GM12878 (cell line): ENCODE results near the gene LCMT1. TPM values are rescaled to one million over a fixed set of nuclear protein-coding genes. Genes with fewer than 3 reads are reported as not detected.

Source experiments
- KDM1A ChIP-seq: fragments of 200-600 bp; sonication (generic); IDR thresholded peaks from 2 replicates; pipeline ENCODE4 v1.6.1; 2016; ENCODE audit warnings: borderline replicate concordance
- MXI1 ChIP-seq: fragments of 150-350 bp; IDR thresholded peaks from 2 replicates; pipeline ENCODE4 v1.6.1; 2011; ENCODE audit warnings: low read depth, mild to moderate bottlenecking, inconsistent platforms, low read length, improper control_type of control experiment
- RAD21 ChIP-seq: IDR thresholded peaks from 2 replicates; pipeline ENCODE4 v1.6.1; 2011; ENCODE audit warnings: mild to moderate bottlenecking, low read depth, low read length, moderate library complexity; ENCODE audit not compliant: insufficient read depth
- RUNX3 ChIP-seq: IDR thresholded peaks from 2 replicates; pipeline ENCODE4 v1.6.1; 2012; ENCODE audit warnings: low read length, inconsistent platforms
- SMAD5 ChIP-seq: IDR thresholded peaks from 2 replicates; pipeline ENCODE4 v1.6.1; 2016; ENCODE audit warnings: antibody characterized with exemption, low read depth
- polyA plus RNA-seq, 11 experiments: library from polyadenylated mRNA; depleted of rRNA in 4 of 11; unstranded in 6 of 11; stranded (reverse) in 5 of 11; fragments of >200 nt; fragmentation: Nextera tagmentation in 4 of 11; fragmentation: Illumina TruSeq in 1 of 11; extraction: Ambion mirVana in 4 of 11; extraction: Trizol in 1 of 11; gene quantifications; 1 replicate in 1 of 11; 2 replicates in 10 of 11; pipeline versions ENCODE4 v1.2.1 to v1.2.3, GENCODE V29; 2011 to 2016; ENCODE audit warnings: inconsistent platforms in 2 of 11, missing spikeins in 2 of 11, low read depth in 1 of 11
- total RNA-seq, 4 experiments: library from RNA; depleted of rRNA in 3 of 4; stranded (reverse); fragments of >200 nt in 3 of 4; fragmentation: Illumina TruSeq in 1 of 4; extraction: Trizol in 1 of 4; gene quantifications; 2 replicates each; pipeline versions ENCODE4 v1.2.1 to v1.2.3, GENCODE V29; 2013 to 2021
- TF ChIP-seq, protein P1 (sequence below): fragments of 450-650 bp; IDR thresholded peaks from 2 replicates; pipeline ENCODE4 v1.6.1; 2017; ENCODE audit warnings: mild to moderate bottlenecking
- TF ChIP-seq, protein P2 (sequence below): fragments of 450-650 bp; formaldehyde crosslinking; IDR thresholded peaks from 2 replicates; pipeline ENCODE4 v1.4.0; 2020; ENCODE audit warnings: mild to moderate bottlenecking, moderate library complexity
- TF ChIP-seq, protein P3 (sequence below): fragments of 450-650 bp; IDR thresholded peaks from 2 replicates; pipeline ENCODE4 v1.6.1; 2018; ENCODE audit warnings: borderline replicate concordance, mild to moderate bottlenecking; ENCODE audit not compliant: partially characterized antibody

LCMT1 gene
- total and polyA plus RNA-seq, 10 of the 15 experiments (the other 5 are each of a cell fraction or from before 2014, with no cell fraction given), result 19.7 to 51.2 (median 32.6) TPM

DNA sequence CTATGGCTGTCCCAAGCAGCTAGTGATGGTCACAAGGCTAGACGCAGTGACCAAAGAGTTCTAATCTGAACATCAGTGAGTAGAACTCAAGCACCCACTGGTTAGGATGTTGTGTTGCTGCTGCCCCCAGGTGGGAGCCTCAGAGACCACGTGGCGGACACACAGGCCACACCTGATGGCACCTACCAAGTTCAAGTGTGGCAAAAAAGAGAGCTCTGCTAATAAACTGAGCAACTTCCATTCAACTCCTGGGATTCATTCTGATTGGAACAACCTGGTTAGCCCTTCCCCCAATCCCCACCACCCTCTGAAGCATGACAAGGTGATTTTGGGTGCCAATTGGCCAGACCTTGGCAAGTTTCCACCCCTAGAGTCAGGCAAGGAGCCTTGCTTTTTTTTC, 3.5 kb upstream of the LCMT1 start (continued):
- TF ChIP-seq, protein P1, sequence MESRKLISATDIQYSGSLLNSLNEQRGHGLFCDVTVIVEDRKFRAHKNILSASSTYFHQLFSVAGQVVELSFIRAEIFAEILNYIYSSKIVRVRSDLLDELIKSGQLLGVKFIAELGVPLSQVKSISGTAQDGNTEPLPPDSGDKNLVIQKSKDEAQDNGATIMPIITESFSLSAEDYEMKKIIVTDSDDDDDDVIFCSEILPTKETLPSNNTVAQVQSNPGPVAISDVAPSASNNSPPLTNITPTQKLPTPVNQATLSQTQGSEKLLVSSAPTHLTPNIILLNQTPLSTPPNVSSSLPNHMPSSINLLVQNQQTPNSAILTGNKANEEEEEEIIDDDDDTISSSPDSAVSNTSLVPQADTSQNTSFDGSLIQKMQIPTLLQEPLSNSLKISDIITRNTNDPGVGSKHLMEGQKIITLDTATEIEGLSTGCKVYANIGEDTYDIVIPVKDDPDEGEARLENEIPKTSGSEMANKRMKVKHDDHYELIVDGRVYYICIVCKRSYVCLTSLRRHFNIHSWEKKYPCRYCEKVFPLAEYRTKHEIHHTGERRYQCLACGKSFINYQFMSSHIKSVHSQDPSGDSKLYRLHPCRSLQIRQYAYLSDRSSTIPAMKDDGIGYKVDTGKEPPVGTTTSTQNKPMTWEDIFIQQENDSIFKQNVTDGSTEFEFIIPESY, result 0 out of 2 replicates have a peak, but pooled peaks have one; percentile 32
- TF ChIP-seq SMAD5, result no peak
- TF ChIP-seq, protein P2, sequence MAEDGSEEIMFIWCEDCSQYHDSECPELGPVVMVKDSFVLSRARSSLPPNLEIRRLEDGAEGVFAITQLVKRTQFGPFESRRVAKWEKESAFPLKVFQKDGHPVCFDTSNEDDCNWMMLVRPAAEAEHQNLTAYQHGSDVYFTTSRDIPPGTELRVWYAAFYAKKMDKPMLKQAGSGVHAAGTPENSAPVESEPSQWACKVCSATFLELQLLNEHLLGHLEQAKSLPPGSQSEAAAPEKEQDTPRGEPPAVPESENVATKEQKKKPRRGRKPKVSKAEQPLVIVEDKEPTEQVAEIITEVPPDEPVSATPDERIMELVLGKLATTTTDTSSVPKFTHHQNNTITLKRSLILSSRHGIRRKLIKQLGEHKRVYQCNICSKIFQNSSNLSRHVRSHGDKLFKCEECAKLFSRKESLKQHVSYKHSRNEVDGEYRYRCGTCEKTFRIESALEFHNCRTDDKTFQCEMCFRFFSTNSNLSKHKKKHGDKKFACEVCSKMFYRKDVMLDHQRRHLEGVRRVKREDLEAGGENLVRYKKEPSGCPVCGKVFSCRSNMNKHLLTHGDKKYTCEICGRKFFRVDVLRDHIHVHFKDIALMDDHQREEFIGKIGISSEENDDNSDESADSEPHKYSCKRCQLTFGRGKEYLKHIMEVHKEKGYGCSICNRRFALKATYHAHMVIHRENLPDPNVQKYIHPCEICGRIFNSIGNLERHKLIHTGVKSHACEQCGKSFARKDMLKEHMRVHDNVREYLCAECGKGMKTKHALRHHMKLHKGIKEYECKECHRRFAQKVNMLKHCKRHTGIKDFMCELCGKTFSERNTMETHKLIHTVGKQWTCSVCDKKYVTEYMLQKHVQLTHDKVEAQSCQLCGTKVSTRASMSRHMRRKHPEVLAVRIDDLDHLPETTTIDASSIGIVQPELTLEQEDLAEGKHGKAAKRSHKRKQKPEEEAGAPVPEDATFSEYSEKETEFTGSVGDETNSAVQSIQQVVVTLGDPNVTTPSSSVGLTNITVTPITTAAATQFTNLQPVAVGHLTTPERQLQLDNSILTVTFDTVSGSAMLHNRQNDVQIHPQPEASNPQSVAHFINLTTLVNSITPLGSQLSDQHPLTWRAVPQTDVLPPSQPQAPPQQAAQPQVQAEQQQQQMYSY (CRISPR knock-in tag), result no peak
- no peak for TF ChIP-seq KDM1A
- TF ChIP-seq, protein P3, sequence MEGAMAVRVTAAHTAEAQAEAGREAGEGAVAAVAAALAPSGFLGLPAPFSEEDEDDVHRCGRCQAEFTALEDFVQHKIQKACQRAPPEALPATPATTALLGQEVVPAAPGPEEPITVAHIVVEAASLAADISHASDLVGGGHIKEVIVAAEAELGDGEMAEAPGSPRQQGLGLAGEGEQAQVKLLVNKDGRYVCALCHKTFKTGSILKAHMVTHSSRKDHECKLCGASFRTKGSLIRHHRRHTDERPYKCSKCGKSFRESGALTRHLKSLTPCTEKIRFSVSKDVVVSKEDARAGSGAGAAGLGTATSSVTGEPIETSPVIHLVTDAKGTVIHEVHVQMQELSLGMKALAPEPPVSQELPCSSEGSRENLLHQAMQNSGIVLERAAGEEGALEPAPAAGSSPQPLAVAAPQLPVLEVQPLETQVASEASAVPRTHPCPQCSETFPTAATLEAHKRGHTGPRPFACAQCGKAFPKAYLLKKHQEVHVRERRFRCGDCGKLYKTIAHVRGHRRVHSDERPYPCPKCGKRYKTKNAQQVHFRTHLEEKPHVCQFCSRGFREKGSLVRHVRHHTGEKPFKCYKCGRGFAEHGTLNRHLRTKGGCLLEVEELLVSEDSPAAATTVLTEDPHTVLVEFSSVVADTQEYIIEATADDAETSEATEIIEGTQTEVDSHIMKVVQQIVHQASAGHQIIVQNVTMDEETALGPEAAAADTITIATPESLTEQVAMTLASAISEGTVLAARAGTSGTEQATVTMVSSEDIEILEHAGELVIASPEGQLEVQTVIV, result no peak
- TF ChIP-seq RUNX3, result 0 out of 2 replicates have a peak, but pooled peaks have one; percentile 18
- TF ChIP-seq MXI1, result no peak
- peak; percentile 45 for TF ChIP-seq RAD21
